Right forelimb (tissue), 1 donor: ENCODE measurements around the gene BCL2L11.

Source experiments
- DNase-seq: peaks from one replicate; pipeline ENCODE4 v3.0.0-alpha.2; 2018

The BCL2L11 gene

GRCh38 chr2:111198701-111199100 is 78.0 kb downstream of the BCL2L11 start:
- DNase-seq = no peak

DNA sequence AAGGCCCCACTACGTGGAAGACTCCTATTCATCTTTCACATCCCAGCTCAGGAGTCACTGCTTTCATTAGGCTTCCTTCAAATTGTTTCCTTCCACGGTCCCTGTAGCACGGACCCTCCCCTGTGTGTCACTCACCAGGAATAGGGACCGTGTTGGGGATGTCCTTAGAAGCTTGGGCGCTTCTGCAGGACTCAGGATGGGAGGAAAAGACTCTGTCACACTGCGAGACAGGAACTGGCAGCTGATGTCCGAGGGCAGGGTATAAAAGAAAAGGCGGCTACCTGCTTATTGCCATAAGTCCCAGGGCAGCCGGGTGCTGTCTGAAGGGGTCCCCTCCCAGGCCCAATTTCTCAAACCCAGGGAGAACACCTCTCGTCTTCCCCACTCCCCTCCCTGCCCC is 79.1 kb downstream of the BCL2L11 start:
- no peak for DNase-seq

- DNase-seq = no peak
Observed at GRCh38 chr2:111200333-111200881, 79.7 kb downstream of the BCL2L11 start.

- DNase-seq = no peak
Observed at GRCh38 chr2:111201214-111201613, 80.5 kb downstream of the BCL2L11 start.

- DNase-seq = no peak
Observed at GRCh38 chr2:111202266-111203040, 81.7 kb downstream of the BCL2L11 start.

GRCh38 chr2:111204706-111205105 is 84.0 kb downstream of the BCL2L11 start:
- DNase-seq = no peak

- DNase-seq = no peak
Observed at GRCh38 chr2:111205774-111206173, 85.1 kb downstream of the BCL2L11 start.

GRCh38 chr2:111207851-111208250 is 87.1 kb downstream of the BCL2L11 start:
- no peak for DNase-seq

GRCh38 chr2:111208639-111209038 is 87.9 kb downstream of the BCL2L11 start:
- no peak for DNase-seq

GRCh38 chr2:111209045-111209514 is 88.4 kb downstream of the BCL2L11 start:
- no peak for DNase-seq

DNA sequence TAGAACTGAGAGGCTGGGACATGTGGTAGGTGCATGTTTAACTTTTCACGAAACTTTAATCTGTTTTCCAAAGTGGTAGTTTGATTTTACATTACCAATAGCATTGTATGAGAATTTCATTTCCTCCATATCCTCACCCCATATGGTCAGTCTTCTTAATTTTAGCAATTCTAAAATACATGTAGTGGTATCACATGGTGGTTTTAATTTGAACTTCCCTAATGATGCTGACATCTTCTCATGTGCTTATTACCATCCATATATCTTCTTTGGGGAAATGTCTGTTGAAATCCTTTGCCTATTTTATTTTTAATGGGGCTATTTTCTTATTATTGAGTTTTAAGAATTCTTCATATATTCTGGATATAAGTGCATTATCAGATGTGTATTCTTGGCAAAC is 89.3 kb downstream of the BCL2L11 start:
- no peak for DNase-seq

DNA sequence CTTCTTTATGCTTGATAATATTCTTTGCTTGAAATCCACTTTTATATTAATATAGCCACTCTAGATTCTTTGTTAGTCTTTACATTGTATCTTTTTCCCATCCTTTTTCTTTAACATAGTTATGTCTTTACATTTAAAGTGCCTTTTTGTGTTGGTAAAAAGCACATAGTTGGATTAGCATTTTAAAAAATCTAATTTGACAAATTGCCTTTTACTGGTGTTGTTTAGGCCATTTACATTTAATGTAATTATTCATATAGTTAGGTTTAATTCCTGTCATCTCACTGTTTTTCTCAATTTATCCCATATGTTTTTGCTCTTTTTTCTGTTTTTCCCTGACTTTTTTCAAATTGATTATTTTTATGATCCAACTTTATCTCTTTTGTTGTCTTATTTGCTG is 93.2 kb downstream of the BCL2L11 start:
- no peak for DNase-seq

DNA sequence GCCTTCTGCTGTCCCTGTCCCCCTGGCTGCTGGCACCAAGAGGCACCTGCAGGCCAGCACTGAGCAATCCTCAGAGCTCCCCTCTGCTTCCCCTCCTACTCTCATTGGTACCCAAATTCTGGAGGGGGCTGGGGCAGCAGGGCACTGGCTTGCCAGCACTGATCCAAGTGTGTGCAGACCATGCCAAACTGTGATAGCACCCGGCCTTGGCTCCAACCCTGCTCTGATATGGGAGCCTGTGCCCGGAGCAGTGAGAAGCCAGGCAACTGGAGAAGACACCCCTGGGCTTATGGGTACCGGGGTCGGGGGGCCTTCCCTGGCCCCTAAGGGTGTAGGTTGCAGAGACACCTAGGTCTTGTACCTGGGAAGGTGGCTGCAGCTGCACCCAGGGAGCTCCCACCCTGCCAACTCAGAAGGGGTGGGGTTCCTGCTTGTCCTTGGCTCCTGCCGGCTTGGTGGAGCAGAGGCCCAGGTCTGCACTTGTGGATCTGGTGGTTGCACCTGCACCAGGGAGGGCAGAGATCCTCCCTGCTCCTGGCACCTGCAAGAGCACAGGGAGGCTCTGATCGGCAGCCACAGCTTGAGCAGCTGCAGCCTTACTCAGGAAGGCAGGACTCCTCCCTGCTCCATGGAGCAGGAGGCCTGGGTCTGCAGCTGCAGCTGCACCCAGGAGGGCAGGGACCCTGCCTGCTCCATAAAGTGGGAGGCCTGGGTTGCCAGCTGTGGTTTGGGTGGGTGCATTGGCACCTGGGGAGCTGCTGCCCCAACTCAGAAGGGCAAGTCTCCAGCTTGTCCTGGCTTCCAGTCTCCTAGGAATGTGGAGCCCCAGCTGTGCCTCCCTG is 96.3 kb downstream of the BCL2L11 start:
- no peak for DNase-seq
